ENCODE results near the gene MAP4K2. TPM values are rescaled to one million over a fixed set of nuclear protein-coding genes. Genes with fewer than 3 reads are reported as not detected.
A peak's percentile ranks its signal among the peaks of the same experiment; 100 is the strongest.

The MAP4K2 gene
- total and polyA plus RNA-seq, 2 of the 8 experiments (the other 6 are each of a cell fraction or from before 2014, with no cell fraction given): 20.1 to 20.7 TPM

- TF ChIP-seq HDAC2 (IDR thresholded peaks at IDR 0.05; ENCODE audit: borderline replicate concordance in 1 of 2, low read depth in 2 of 2, low read length in 2 of 2) (no peak; a peak in 1 of 4 replicates), SIX5 (IDR thresholded peaks at IDR 0.05; ENCODE audit: low read depth, low read length) (peak; percentile 60), POLR2A (IDR thresholded peaks at IDR 0.05; ENCODE audit: control extremely low read depth in 1 of 2, low read depth in 2 of 2, low read length in 2 of 2) (0 out of 3 replicates have a peak, but pooled peaks of 1 of the 2 experiments have one; percentile 21), PHF8 (conservative IDR thresholded peaks at IDR 0.05; ENCODE audit: low read depth, low read length) (no peak), TBP (IDR thresholded peaks at IDR 0.05; ENCODE audit: low read depth, low read length) (peak; percentile 39; the same call in 1 of the 2 replicates), FOSL1 (IDR thresholded peaks at IDR 0.05; ENCODE audit: insufficient read depth, low read depth, low read length) (no peak), CREB1 (IDR thresholded peaks at IDR 0.05) (peak; percentile 67; the same call in 1 of the 2 replicates), GABPA (IDR thresholded peaks at IDR 0.05; ENCODE audit: borderline replicate concordance, insufficient read depth, low read length) (no peak), RFX5 (IDR thresholded peaks at IDR 0.05; ENCODE audit: borderline replicate concordance, low read depth, low read length) (no peak), KDM5A (IDR thresholded peaks at IDR 0.05; ENCODE audit: low read length) (0 out of 2 replicates have a peak, but pooled peaks have one; percentile 26), BACH1 (IDR thresholded peaks at IDR 0.05; ENCODE audit: low read length) (no peak), MAFK (IDR thresholded peaks at IDR 0.05; ENCODE audit: low read depth, low read length) (no peak), TAF1 (IDR thresholded peaks at IDR 0.05; ENCODE audit: low read depth, low read length) (peak; percentile 60; the same call in 1 of the 2 replicates)
- TF ChIP-seq, protein P1, sequence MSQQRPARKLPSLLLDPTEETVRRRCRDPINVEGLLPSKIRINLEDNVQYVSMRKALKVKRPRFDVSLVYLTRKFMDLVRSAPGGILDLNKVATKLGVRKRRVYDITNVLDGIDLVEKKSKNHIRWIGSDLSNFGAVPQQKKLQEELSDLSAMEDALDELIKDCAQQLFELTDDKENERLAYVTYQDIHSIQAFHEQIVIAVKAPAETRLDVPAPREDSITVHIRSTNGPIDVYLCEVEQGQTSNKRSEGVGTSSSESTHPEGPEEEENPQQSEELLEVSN (IDR thresholded peaks at IDR 0.05): no peak
Observed at GRCh38 chr11:64810271-64810890, 7.4 kb upstream of the MAP4K2 start, which contains the start of gene MEN1 (continued).

Measured in H1 (cell line).